ENCODE measurements around the gene BAIAP2.

Gene BAIAP2

DNA sequence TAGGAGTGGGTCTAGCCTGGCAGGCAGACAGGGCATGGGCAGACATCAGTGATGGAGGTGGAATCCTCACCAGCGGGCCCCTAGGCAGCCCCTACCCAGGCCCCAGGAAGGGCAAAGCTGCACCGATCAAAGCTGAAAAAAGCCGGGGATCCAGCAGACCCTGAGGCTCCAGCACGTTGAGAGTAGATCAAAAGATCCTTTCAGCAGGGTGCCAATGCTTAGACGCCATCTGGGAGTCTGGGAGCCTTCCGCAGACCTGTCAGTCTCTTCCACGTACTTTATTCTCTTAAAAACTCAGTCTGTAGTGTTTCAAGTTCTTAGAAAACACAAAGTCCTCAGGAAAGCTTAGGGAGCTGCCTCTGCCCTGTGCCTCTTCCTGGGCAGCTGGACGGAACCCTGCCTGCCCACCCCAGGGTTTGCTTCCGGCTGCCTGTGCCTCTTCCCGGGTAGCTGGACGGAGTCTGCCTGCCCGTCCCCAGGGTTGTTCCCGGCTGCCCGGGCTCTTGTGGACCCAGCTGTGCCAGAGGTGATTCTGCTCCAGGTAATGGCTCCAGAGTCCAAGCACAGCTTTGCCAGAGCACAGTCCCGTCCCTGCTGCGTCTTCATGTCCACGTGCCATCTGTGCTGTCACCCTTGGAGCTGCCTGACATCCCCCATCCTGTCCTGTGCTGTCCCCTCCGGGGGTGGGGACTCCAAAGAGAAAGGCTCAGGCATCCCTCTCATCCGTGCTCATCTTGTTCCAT is 79.6 kb downstream of the BAIAP2 start:
- no peak for DNase-seq

- DNase-seq = no peak
These were observed 80.3 kb downstream of the BAIAP2 start for GRCh38 chr17:81115219-81115618.

GRCh38 chr17:81115749-81116464 is 81.0 kb downstream of the BAIAP2 start:
- no peak for DNase-seq

GRCh38 chr17:81116704-81117103 is 81.8 kb downstream of the BAIAP2 start:
- no peak for DNase-seq

DNA sequence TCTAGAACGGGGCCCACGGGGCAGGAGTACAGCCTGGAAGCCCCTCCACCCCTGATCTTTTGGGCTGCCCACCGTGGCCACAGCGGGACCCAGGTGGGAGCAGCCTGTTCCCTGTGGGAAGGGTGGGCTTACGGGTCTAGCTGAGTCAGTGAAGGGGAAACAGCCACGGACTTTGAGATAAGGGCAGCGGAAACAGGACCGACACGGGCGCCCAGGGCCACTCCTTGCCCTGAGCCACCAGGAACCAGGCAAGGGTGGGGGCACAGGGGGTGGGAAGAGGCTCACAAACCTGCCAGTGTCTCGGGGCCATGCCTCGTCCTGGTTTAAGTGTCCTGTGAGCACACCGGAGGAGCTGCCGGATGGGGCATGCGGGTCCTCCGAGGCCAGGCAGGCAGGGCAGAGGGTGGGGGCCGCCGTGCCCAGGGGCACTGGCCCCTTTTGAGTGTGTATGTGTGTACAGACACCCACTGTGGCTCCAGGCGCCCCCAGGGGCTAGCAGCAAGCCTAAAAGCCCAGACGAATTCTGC is 82.8 kb downstream of the BAIAP2 start:
- no peak for DNase-seq

DNA sequence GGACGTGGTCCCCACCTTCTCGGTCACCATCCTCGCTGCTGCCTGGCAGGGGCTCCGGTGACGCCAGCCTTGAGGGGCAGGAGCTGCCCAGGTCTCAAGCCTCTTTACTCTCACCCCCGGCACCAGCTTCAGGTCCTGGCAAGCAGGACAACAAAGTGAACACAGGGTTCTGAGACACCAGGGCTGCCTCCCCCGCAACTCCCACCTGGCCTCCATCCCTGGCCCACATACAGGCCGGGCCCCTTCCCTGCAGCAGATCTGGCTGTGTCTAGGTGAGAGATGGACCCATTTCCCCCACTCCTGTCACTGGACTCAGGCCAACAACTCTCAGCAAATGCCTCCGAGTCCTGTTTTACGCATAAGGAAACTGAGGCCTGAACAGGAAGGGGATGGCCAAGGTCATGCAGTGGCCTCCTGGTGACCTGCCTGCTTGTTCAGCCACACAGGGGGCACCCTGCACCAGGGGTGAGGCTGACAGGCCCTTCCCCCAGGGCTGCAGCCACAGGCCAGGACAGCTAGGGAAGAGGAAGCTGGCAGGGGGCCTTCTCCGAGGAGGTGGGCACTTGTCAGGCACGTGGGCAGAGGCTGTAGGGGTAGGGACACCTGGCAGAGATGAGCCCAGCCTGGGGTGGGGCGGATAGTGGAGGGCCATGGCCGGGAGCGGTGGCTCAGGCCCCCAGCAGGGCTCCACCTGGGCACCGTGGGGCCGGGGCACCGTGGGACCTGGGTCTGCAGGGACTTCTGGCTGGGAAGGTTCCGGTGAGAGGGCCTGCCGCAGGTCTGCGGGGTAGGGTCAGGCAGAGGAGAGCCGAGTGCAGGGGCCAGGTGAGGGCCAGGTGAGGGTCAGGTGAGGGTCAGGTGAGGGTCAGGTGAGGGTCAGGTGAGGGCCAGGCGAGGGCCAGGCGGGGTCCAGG is 83.6 kb downstream of the BAIAP2 start:
- no peak for DNase-seq

- peak; percentile 86 to 89 for DNase-seq
These were observed 84.5 kb downstream of the BAIAP2 start for GRCh38 chr17:81119223-81120148.

DNA sequence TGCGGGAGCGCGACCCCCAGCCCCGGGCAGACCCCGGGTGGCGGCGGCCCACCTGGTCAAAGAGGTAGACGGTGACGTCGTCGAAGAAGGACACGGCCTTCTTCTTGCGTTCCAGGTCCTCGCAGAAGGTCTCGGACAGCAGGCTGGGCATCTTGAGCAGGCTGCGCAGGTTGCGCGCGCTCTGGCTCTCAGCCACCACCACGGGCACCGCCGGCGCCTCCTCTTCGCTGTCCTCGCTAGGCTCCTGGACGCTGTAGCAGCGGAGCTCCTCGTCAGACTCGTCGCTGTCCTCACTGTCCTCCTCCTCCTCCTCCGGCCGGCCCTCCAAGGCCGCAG is 85.2 kb downstream of the BAIAP2 start:
- DNase-seq = no peak

DNA sequence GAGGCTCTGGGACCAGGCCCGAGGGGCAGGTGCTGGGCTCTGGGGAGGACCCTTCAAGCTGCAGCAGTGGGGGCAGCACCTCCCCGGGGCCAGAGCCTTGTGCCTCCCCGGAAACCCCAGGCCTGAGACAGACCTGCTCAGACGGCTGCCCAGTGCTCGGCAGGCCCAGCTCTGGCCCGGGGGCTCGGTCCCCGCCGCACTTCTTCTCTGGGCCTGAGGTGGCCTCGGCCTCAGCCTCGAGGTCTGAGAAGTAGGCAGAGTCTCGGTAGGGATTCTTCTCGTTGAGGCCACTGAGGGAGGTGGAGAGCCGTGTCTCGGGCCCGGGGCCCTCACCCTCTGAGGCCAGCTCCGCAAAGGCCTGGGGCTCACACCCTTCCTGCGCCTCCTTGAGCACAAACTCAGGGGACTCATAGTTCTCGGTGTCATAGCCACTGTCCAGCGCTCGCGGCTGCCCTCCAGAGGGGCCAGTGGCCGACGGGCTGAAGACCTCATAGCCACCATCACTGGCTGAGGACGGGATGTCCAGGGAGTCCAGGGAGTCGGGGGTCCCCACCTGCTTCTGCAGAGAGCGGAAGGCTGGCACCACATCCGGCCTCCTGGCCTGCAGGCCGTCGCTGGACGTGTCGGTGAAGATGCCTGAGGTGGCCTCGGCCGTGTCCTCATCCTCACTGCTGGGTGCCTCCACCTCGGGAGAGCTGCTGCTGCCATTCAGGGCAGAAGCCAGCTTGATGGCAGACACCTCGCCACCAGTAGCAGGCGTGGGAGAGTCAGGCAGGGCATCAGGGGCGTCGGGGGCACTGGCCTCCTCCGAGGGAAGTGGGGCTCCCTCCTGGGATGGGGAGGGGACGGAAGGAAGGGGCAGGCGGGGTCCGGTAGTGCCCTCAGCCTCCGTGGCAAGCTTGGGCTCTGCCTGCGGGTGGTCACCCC is 86.0 kb downstream of the BAIAP2 start:
- no peak for DNase-seq

GRCh38 chr17:81121841-81122733 is 87.1 kb downstream of the BAIAP2 start:
- DNase-seq = no peak

GRCh38 chr17:81123052-81124048 is 88.4 kb downstream of the BAIAP2 start:
- no peak for DNase-seq

DNA sequence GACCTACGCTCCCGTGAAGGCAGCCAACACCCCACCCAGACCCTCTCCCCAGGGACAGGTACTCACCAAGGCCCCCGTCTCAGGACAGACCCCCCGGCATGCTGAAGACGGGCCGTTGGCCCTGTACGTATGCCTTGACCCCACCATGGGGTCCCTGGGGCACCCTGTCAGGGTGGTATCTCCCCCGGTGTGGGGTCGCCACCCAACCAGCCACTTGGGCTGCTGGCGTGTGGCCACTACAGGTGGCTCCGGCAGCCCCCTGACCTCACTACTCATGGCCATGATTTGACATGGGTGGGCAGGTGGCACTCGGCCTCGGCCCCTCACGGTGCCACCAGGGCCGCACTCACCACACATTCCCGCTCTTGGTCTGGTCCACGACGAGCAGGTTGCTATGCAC is 89.4 kb downstream of the BAIAP2 start:
- no peak for DNase-seq

GRCh38 chr17:81125573-81126081 is 90.7 kb downstream of the BAIAP2 start:
- DNase-seq = no peak

- DNase-seq = no peak
These were observed 91.6 kb downstream of the BAIAP2 start for GRCh38 chr17:81126281-81127132.

GRCh38 chr17:81127133-81127455 is 92.1 kb downstream of the BAIAP2 start:
- DNase-seq = no peak

DNA sequence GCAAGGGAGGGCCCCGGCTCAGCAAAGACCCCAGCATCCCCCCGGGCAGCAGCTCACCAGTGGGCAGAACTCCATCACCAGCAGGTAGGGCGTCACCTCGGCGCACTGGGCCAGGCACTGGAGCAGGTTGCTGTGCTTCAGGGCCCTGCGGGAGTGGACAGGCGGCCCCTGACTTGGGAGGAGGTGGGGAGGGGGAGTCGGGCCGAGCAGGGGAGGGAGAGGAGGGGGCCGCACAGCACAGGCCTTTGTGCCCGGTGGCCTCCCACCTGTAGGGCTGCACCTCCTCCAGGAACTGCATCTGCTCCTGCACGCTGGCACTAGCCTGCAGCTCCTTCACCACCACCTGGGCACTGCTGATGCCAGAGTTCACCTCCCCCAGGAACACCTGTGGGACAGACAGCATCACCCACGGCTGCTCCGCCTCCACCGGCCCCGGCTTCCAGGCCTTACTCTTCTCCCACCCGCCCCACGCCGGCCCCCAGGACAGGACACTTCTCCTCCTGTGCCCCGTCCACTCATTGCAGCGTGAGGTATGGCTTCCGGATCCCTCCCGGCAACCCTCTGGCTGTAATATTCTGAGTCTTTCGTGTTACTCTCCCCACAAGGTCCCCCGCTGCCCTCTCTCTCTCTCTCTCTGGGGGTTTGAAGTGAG is 92.7 kb downstream of the BAIAP2 start:
- no peak for DNase-seq

- DNase-seq = no peak
These were observed 93.4 kb downstream of the BAIAP2 start for GRCh38 chr17:81128338-81128737.
